GM12878 (cell line): ENCODE measurements around the gene ZNFX1. TPM values are rescaled to one million over a fixed set of nuclear protein-coding genes. Genes with fewer than 3 reads are reported as not detected.

Experiments
- ATAC-seq: fragments of 200-7000 bp; cut with Tn5 transposase; 3 replicates; pipeline ENCODE4 v1.9.1; 2020; ENCODE audit warnings: mild to moderate bottlenecking, moderate library complexity
- BruUV-seq: library from RNA; stranded (reverse); fragments of 400-500 nt; replicated peaks from 2 replicates; lab custom pipeline; 2021; lab: Mats Ljungman, UMichigan
- CTCF ChIA-PET: fragments of 300-600 bp; sonication (Branson Sonifier 250); formaldehyde crosslinking; extraction: SDS; loops from one replicate; lab custom pipeline; 2021; ENCODE audit warnings: inconsistent platforms; lab: Yijun Ruan, JAX
- POLR2A ChIA-PET: fragments of 350-600 bp; formaldehyde crosslinking; extraction: SDS; loops from one replicate; lab custom pipeline; 2021; ENCODE audit warnings: inconsistent platforms; lab: Charles Lee
- RAD21 ChIA-PET: fragments of 300-600 bp; sonication (Branson Sonifier 250); formaldehyde crosslinking; loops from one replicate; lab custom pipeline; 2023; ENCODE audit warnings: antibody characterized with exemption; ENCODE audit not compliant: unreplicated experiment; lab: Charles Lee
- SMC1A ChIA-PET: fragments of 300-600 bp; sonication (Branson Sonifier 250); formaldehyde crosslinking; loops from one replicate; lab custom pipeline; 2023; ENCODE audit not compliant: unreplicated experiment, uncharacterized antibody; lab: Charles Lee
- DNase-seq: peaks from one replicate; pipeline ENCODE4 v3.0.0-alpha.2; 2011; ENCODE audit warnings: low read depth, low spot score
- FAIRE-seq: peaks from 3 replicates; lab custom pipeline; 2011; peaks lifted over from hg19 to GRCh38; lab: Jason Lieb, UNC
- H2AFZ ChIP-seq: 2 replicates; pipeline ENCODE4 v1.6.0; 2011; ENCODE audit warnings: low read depth, low read length, control low read depth; ENCODE audit not compliant: control insufficient read depth
- H3K27ac ChIP-seq: 2 replicates; pipeline ENCODE4 v1.5.1; 2011; ENCODE audit warnings: control low read depth; ENCODE audit not compliant: control insufficient read depth, insufficient read depth
- H3K27me3 ChIP-seq, 2 experiments: replicated peaks in 1 of 2; 2 replicates each; pipeline versions ENCODE4 v1.6.0 to v1.6.1; 2011; ENCODE audit warnings: low read length in 1 of 2; ENCODE audit not compliant: control insufficient read depth in 2 of 2, insufficient read depth in 2 of 2
- H3K36me3 ChIP-seq, 2 experiments: 2 replicates each; pipeline ENCODE4 v1.5.1; 2011; ENCODE audit warnings: low read length in 1 of 2; ENCODE audit not compliant: control insufficient read depth in 2 of 2, insufficient read depth in 2 of 2
- H3K4me1 ChIP-seq: 2 replicates; pipeline ENCODE4 v1.6.1; 2011; ENCODE audit warnings: mild to moderate bottlenecking, low read length, moderate library complexity, mixed read lengths; ENCODE audit not compliant: control insufficient read depth, insufficient read depth
- H3K4me2 ChIP-seq: 2 replicates; pipeline ENCODE4 v1.6.0; 2011; ENCODE audit warnings: control low read depth; ENCODE audit not compliant: control insufficient read depth, insufficient read depth
- H3K4me3 ChIP-seq: fragments of 200-600 bp; sonication (generic); 2 replicates; pipeline ENCODE4 v1.5.1; 2016
- H3K79me2 ChIP-seq: 2 replicates; pipeline ENCODE4 v1.6.0; 2011; ENCODE audit warnings: low read length; ENCODE audit not compliant: control insufficient read depth, insufficient read depth
- H3K9ac ChIP-seq: 2 replicates; pipeline ENCODE4 v1.8.0; 2011; ENCODE audit warnings: low read length, control low read depth, mixed read lengths; ENCODE audit not compliant: control insufficient read depth, insufficient read depth
- H3K9me3 ChIP-seq: replicated peaks from 3 replicates; pipeline ENCODE4 v1.5.1; 2011; ENCODE audit warnings: mild to moderate bottlenecking, low read length; ENCODE audit not compliant: control insufficient read depth, insufficient read depth
- H4K20me1 ChIP-seq: 2 replicates; pipeline ENCODE4 v1.6.0; 2011; ENCODE audit not compliant: control insufficient read depth, insufficient read depth
- BCL3 ChIP-seq: IDR thresholded peaks from 2 replicates; pipeline ENCODE4 v1.6.1; 2011; ENCODE audit warnings: borderline replicate concordance, low read depth, mild to moderate bottlenecking, moderate library complexity, low read length; ENCODE audit not compliant: insufficient read depth, poor library complexity, severe bottlenecking
- BHLHE40 ChIP-seq, 2 experiments: fragments of 450-650 bp in 1 of 2; IDR thresholded peaks; 2 replicates each; pipeline ENCODE4 v1.6.1; 2011 to 2017; ENCODE audit warnings: low read depth in 2 of 2, borderline replicate concordance in 1 of 2, improper control_type of control experiment in 1 of 2, low read length in 1 of 2, mild to moderate bottlenecking in 1 of 2
- E2F8 ChIP-seq: fragments of 450-650 bp; IDR thresholded peaks from 2 replicates; pipeline ENCODE4 v1.6.1; 2018; ENCODE audit warnings: mild to moderate bottlenecking, low read depth, moderate library complexity; ENCODE audit not compliant: partially characterized antibody
- EED ChIP-seq: sonication (generic); IDR thresholded peaks from 2 replicates; pipeline ENCODE4 v1.6.1; 2016; ENCODE audit warnings: antibody characterized with exemption, low read depth
- ESRRA ChIP-seq: IDR thresholded peaks from 2 replicates; pipeline ENCODE4 v1.6.1; 2012; ENCODE audit warnings: mild to moderate bottlenecking, low read length, improper control_type of control experiment
- HDAC6 ChIP-seq: fragments of 200-600 bp; sonication (generic); IDR thresholded peaks from one replicate; pipeline ENCODE4 v1.8.0; 2017; ENCODE audit warnings: antibody characterized with exemption; ENCODE audit not compliant: unreplicated experiment
- MYB ChIP-seq: fragments of 150-350 bp; IDR thresholded peaks from 2 replicates; pipeline ENCODE4 v1.6.1; 2014; ENCODE audit warnings: mild to moderate bottlenecking, low read depth, low read length, borderline replicate concordance
- NFXL1 ChIP-seq: fragments of 450-650 bp; IDR thresholded peaks from 2 replicates; pipeline ENCODE4 v1.6.1; 2017; ENCODE audit warnings: antibody characterized with exemption, mild to moderate bottlenecking, borderline replicate concordance
- PKNOX1 ChIP-seq: fragments of 450-650 bp; IDR thresholded peaks from 2 replicates; pipeline ENCODE4 v1.6.1; 2016; ENCODE audit warnings: mild to moderate bottlenecking
- POLR2A ChIP-seq: IDR thresholded peaks from 2 replicates; pipeline ENCODE4 v1.6.1; 2011; ENCODE audit warnings: low read depth, mild to moderate bottlenecking, low read length
- POLR2AphosphoS5 ChIP-seq: IDR thresholded peaks from 2 replicates; pipeline ENCODE4 v1.6.1; 2011; ENCODE audit warnings: mild to moderate bottlenecking, low read length, inconsistent platforms
- POU2F2 ChIP-seq: IDR thresholded peaks from 3 replicates; pipeline ENCODE4 v1.6.1; 2011; ENCODE audit warnings: low read depth, mild to moderate bottlenecking, low read length, borderline replicate concordance
- TCF7 ChIP-seq: IDR thresholded peaks from 2 replicates; pipeline ENCODE4 v1.6.1; 2014; ENCODE audit warnings: antibody characterized with exemption, borderline replicate concordance
- ZBTB4 ChIP-seq: fragments of 450-650 bp; formaldehyde crosslinking; IDR thresholded peaks from 2 replicates; pipeline ENCODE4 v1.4.0; 2022; ENCODE audit warnings: mild to moderate bottlenecking, moderate library complexity
- ZNF217 ChIP-seq: fragments of 450-650 bp; IDR thresholded peaks from 2 replicates; pipeline ENCODE4 v1.6.1; 2017; ENCODE audit warnings: antibody characterized with exemption, mild to moderate bottlenecking
- WGBS: methylation state at CpG from one replicate; pipeline ENCODE4 v1.1.6; 2016; ENCODE audit warnings: low lambda C conversion rate; ENCODE audit not compliant: insufficient replicate concordance, insufficient coverage; ENCODE audit errors: missing lambda C conversion rate; 5-methylcytosine and 5-hydroxymethylcytosine counted together
- in situ Hi-C: fragments of 300-500 bp; cut with MboI; formaldehyde crosslinking; loops from 9 replicates; pipeline ENCODE4 v1.14.3; 2018; ENCODE audit warnings: mixed read lengths
- intact Hi-C: fragments of 100-400 bp; cut with micrococcal nuclease; formaldehyde crosslinking; loops from one replicate; pipeline ENCODE4 v1.14.2; 2022; ENCODE audit not compliant: unreplicated experiment
- polyA plus RNA-seq, 11 experiments: library from polyadenylated mRNA; depleted of rRNA in 4 of 11; unstranded in 6 of 11; stranded (reverse) in 5 of 11; fragments of >200 nt; fragmentation: Nextera tagmentation in 4 of 11; fragmentation: Illumina TruSeq in 1 of 11; extraction: Ambion mirVana in 4 of 11; extraction: Trizol in 1 of 11; gene quantifications; 1 replicate in 1 of 11; 2 replicates in 10 of 11; pipeline versions ENCODE4 v1.2.1 to v1.2.3, GENCODE V29; 2011 to 2016; ENCODE audit warnings: inconsistent platforms in 2 of 11, missing spikeins in 2 of 11, low read depth in 1 of 11
- total RNA-seq, 4 experiments: library from RNA; depleted of rRNA in 3 of 4; stranded (reverse); fragments of >200 nt in 3 of 4; fragmentation: Illumina TruSeq in 1 of 4; extraction: Trizol in 1 of 4; gene quantifications; 2 replicates each; pipeline versions ENCODE4 v1.2.1 to v1.2.3, GENCODE V29; 2013 to 2021

The ZNFX1 gene
- total and polyA plus RNA-seq, 10 of the 15 experiments (the other 5 are each of a cell fraction or from before 2014, with no cell fraction given): 7.4 to 31.5 (median 25.6) TPM

- POLR2A ChIA-PET: interaction anchor here (0.6 to 0.9 kb wide), 4 partner anchors 17 to 375 kb away, joined by 3 to 4 read pairs (median 4); no protein-coding TSS in a partner anchor
- H3K36me3 ChIP-seq: peaks cover 13 to 23% of the 10 kb centered on the region in 2 experiments
These were observed 40.3 kb downstream of the ZNFX1 start for GRCh38 chr20:49237531-49237930.

More at GRCh38 chr20:49237531-49237930, 40.3 kb downstream of the ZNFX1 start:
- intact Hi-C loops (no loop called here), in situ Hi-C loops (no loop called here)
- Histone ChIP-seq H4K20me1 (no peaks in the 10 kb centered on the region; the same call in 1 of the 2 replicates), H3K4me1 (no peaks in the 10 kb centered on the region), H3K4me3 (no peak overlapping the region), H3K79me2 (no peaks in the 10 kb centered on the region), H3K27me3 (no peaks in the 10 kb centered on the region), H3K4me2 (no peak overlapping the region), H3K9ac (no peak overlapping the region), H2AFZ (no peak overlapping the region), H3K9me3 (no peaks in the 10 kb centered on the region), H3K27ac (no peak overlapping the region)
- BruUV-seq: no TSS peak
- WGBS: 86% methylated on average over 4 of the region's 4 CpGs
- ChIA-PET SMC1A (interaction anchor here (0.6 to 1.2 kb wide), 7 partner anchors 9 to 135 kb away, joined by 3 to 5 read pairs (median 3); no protein-coding TSS in a partner anchor), CTCF (interaction anchor here (0.6 to 1.8 kb wide), 8 partner anchors 9 to 711 kb away, joined by 3 to 8 read pairs (median 3); no protein-coding TSS in a partner anchor), RAD21 (interaction anchor here (1.1 kb wide), 1 partner anchor 8 kb away, joined by 4 read pairs; no protein-coding TSS in a partner anchor)
- FAIRE-seq: no peak
- ATAC-seq: no peak
- DNase-seq: no peak
- no peak for TF ChIP-seq HDAC6
- TF ChIP-seq ESRRA: no peak
- no peak for TF ChIP-seq NFXL1
- no peak for TF ChIP-seq PKNOX1
- TF ChIP-seq ZNF217: no peak
- TF ChIP-seq ZBTB4 (CRISPR knock-in tag): no peak
- TF ChIP-seq MYB: no peak
- no peak for TF ChIP-seq POU2F2
- TF ChIP-seq EED: no peak
- TF ChIP-seq POLR2A: 0 out of 2 replicates have a peak, but pooled peaks have one; percentile 18
- TF ChIP-seq POLR2AphosphoS5: 0 out of 2 replicates have a peak, but pooled peaks have one; percentile 32
- no peak for TF ChIP-seq E2F8
- no peak for TF ChIP-seq BCL3
- no peak for TF ChIP-seq TCF7
- no peak for TF ChIP-seq BHLHE40 (IDR thresholded peaks at IDR 0.05; ENCODE audit: borderline replicate concordance in 1 of 2, low read depth in 2 of 2, low read length in 1 of 2)
